OCI-LY7 (cell line): ENCODE results near the gene SLC1A3. TPM values are rescaled to one million over a fixed set of nuclear protein-coding genes. Genes with fewer than 3 reads are reported as not detected.

Experiments
- BruUV-seq: library from RNA; stranded (reverse); fragments of 400-500 nt; replicated peaks from 2 replicates; lab custom pipeline; 2021; lab: Mats Ljungman, UMichigan
- CTCF ChIA-PET: fragments of 300-600 bp; sonication (Branson Sonifier 250); formaldehyde crosslinking; loops from one replicate; lab custom pipeline; 2022; ENCODE audit warnings: antibody characterized with exemption; ENCODE audit not compliant: unreplicated experiment; lab: Charles Lee
- POLR2A ChIA-PET: fragments of 300-600 bp; sonication (Branson Sonifier 250); formaldehyde crosslinking; loops from one replicate; lab custom pipeline; 2022; ENCODE audit warnings: antibody characterized with exemption; lab: Charles Lee
- DNase-seq: peaks from one replicate; pipeline ENCODE4 v3.0.0-alpha.2; 2015; ENCODE audit warnings: low spot score
- H2AFZ ChIP-seq: fragments of 200-600 bp; sonication (generic), shearing (Covaris generic); 2 replicates; pipeline ENCODE4 v1.6.1; 2014; ENCODE audit warnings: mild to moderate bottlenecking, antibody characterized with exemption, low read length, moderate library complexity
- H3K27ac ChIP-seq: fragments of 200-600 bp; sonication (generic); 2 replicates; pipeline ENCODE4 v1.5.1; 2014; ENCODE audit warnings: mixed run types, low read depth, mild to moderate bottlenecking, moderate library complexity, low read length, inconsistent platforms; ENCODE audit not compliant: poor library complexity, severe bottlenecking
- H3K36me3 ChIP-seq: fragments of 200-600 bp; sonication (generic); 2 replicates; pipeline ENCODE4 v1.6.1; 2014; ENCODE audit warnings: mild to moderate bottlenecking, antibody characterized with exemption, low read length, moderate library complexity, mixed read lengths; ENCODE audit not compliant: insufficient read depth
- H3K4me1 ChIP-seq: fragments of 200-600 bp; sonication (generic); 2 replicates; pipeline ENCODE4 v1.5.1; 2014; ENCODE audit warnings: mild to moderate bottlenecking, low read length; ENCODE audit not compliant: insufficient read depth, poor library complexity, severe bottlenecking
- H3K4me2 ChIP-seq: fragments of 200-600 bp; sonication (generic); 2 replicates; pipeline ENCODE4 v1.6.1; 2014; ENCODE audit warnings: mild to moderate bottlenecking, low read length
- H3K4me3 ChIP-seq: fragments of 200-600 bp; sonication (generic); 2 replicates; pipeline ENCODE4 v1.5.1; 2014; ENCODE audit warnings: mild to moderate bottlenecking, low read depth, low read length; ENCODE audit not compliant: poor library complexity, severe bottlenecking
- H3K79me2 ChIP-seq: fragments of 200-600 bp; sonication (generic); 2 replicates; pipeline ENCODE4 v1.6.1; 2016; ENCODE audit warnings: low read depth, mild to moderate bottlenecking, low read length, moderate library complexity, mixed read lengths; ENCODE audit not compliant: insufficient read depth
- H3K9me2 ChIP-seq: fragments of 200-600 bp; sonication (generic); 2 replicates; pipeline ENCODE4 v1.6.1; 2016; ENCODE audit warnings: mild to moderate bottlenecking, low read length, mixed read lengths; ENCODE audit not compliant: insufficient read depth
- H3K9me3 ChIP-seq: fragments of 200-600 bp; sonication (generic); 2 replicates; pipeline ENCODE4 v1.6.1; 2014; ENCODE audit warnings: mild to moderate bottlenecking, mixed run types, low read length, mixed read lengths
- H4K20me1 ChIP-seq: fragments of 200-600 bp; sonication (generic); 2 replicates; pipeline ENCODE4 v1.6.1; 2014; ENCODE audit warnings: mild to moderate bottlenecking, antibody characterized with exemption, low read length, moderate library complexity, mixed read lengths; ENCODE audit not compliant: insufficient read depth
- EZH2phosphoT487 ChIP-seq: fragments of 200-600 bp; sonication (generic); IDR thresholded peaks from 2 replicates; pipeline ENCODE4 v1.6.1; 2018; ENCODE audit warnings: low read depth, borderline replicate concordance, mild to moderate bottlenecking, mixed run types, antibody characterized with exemption, low read length, moderate library complexity, mixed read lengths
- intact Hi-C: fragments of 100-400 bp; cut with micrococcal nuclease; formaldehyde crosslinking; loops from one replicate; pipeline ENCODE4 v1.10.0; 2022; ENCODE audit not compliant: unreplicated experiment
- total RNA-seq, 2 experiments: library from RNA; depleted of rRNA in 1 of 2; stranded (reverse); fragments of >200 nt in 1 of 2; shearing (Covaris generic) in 1 of 2; gene quantifications; 2 replicates each; pipeline ENCODE4 v1.2.3, GENCODE V29; 2014 to 2022
- TF ChIP-seq, protein P1 (sequence below): fragments of 200-600 bp; sonication (generic); conservative IDR thresholded peaks from 2 replicates; pipeline ENCODE4 v1.5.1; 2014; ENCODE audit warnings: mild to moderate bottlenecking, antibody characterized with exemption, low read length, moderate library complexity, mixed read lengths

SLC1A3 gene
- total RNA-seq, 2 experiments from 2014 or later, result not detected

GRCh38 chr5:36571401-36572042 lies 34.9 kb upstream of the SLC1A3 start:
- Histone ChIP-seq H3K4me3 (no peak overlapping the region), H2AFZ (no peak overlapping the region), H3K36me3 (no peaks in the 10 kb centered on the region), H3K79me2 (no peaks in the 10 kb centered on the region), H3K9me2 (no peaks in the 10 kb centered on the region), H3K9me3 (no peaks in the 10 kb centered on the region), H3K4me2 (no peak overlapping the region), H3K4me1 (no peaks in the 10 kb centered on the region), H3K27ac (no peak overlapping the region), H4K20me1 (no peaks in the 10 kb centered on the region)
- TF ChIP-seq, protein P1, sequence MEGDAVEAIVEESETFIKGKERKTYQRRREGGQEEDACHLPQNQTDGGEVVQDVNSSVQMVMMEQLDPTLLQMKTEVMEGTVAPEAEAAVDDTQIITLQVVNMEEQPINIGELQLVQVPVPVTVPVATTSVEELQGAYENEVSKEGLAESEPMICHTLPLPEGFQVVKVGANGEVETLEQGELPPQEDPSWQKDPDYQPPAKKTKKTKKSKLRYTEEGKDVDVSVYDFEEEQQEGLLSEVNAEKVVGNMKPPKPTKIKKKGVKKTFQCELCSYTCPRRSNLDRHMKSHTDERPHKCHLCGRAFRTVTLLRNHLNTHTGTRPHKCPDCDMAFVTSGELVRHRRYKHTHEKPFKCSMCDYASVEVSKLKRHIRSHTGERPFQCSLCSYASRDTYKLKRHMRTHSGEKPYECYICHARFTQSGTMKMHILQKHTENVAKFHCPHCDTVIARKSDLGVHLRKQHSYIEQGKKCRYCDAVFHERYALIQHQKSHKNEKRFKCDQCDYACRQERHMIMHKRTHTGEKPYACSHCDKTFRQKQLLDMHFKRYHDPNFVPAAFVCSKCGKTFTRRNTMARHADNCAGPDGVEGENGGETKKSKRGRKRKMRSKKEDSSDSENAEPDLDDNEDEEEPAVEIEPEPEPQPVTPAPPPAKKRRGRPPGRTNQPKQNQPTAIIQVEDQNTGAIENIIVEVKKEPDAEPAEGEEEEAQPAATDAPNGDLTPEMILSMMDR, result no peak
- no peak for TF ChIP-seq EZH2phosphoT487
- POLR2A ChIA-PET, result interaction anchor here (0.6 to 0.7 kb wide), 2 partner anchors 18 to 77 kb away, joined by 3 read pairs; no protein-coding TSS in a partner anchor
- CTCF ChIA-PET, result no interaction called here
- intact Hi-C loops, result no loop called here
- no TSS peak for BruUV-seq
- no peak for DNase-seq

GRCh38 chr5:36573438-36573837 lies 33.0 kb upstream of the SLC1A3 start:
- Histone ChIP-seq H3K27ac (no peak overlapping the region), H3K79me2 (no peaks in the 10 kb centered on the region), H3K4me2 (no peak overlapping the region), H3K4me3 (no peak overlapping the region), H3K4me1 (no peaks in the 10 kb centered on the region), H3K36me3 (no peaks in the 10 kb centered on the region), H4K20me1 (no peaks in the 10 kb centered on the region), H2AFZ (no peak overlapping the region), H3K9me2 (no peaks in the 10 kb centered on the region), H3K9me3 (no peaks in the 10 kb centered on the region)
- no peak for TF ChIP-seq EZH2phosphoT487
- TF ChIP-seq, protein P1, result no peak
- intact Hi-C loops, result no loop called here
- no peak for DNase-seq
- ChIA-PET CTCF (no interaction called here), POLR2A (interaction anchor here (0.7 kb wide), 1 partner anchor 106 kb away, joined by 3 read pairs; no protein-coding TSS in a partner anchor)
- BruUV-seq, result no TSS peak

- no peak overlapping the region for H3K4me3 ChIP-seq
- no peaks in the 10 kb centered on the region for H4K20me1 ChIP-seq
- H3K9me3 ChIP-seq, result no peaks in the 10 kb centered on the region
- H3K9me2 ChIP-seq, result no peaks in the 10 kb centered on the region
- TF ChIP-seq EZH2phosphoT487, result no peak
- TF ChIP-seq, protein P1, result no peak
- no peaks in the 10 kb centered on the region for H3K4me1 ChIP-seq
- no peak for DNase-seq
- no peaks in the 10 kb centered on the region for H3K79me2 ChIP-seq
- ChIA-PET CTCF (no interaction called here), POLR2A (interaction anchor here (0.6 to 0.9 kb wide), 2 partner anchors 16 to 49 kb away, joined by 3 read pairs; no protein-coding TSS in a partner anchor)
- BruUV-seq, result no TSS peak
- no peaks in the 10 kb centered on the region for H3K36me3 ChIP-seq
- no peak overlapping the region for H3K4me2 ChIP-seq
- intact Hi-C loops, result no loop called here
- H2AFZ ChIP-seq, result no peak overlapping the region
- H3K27ac ChIP-seq, result no peak overlapping the region
Measured at GRCh38 chr5:36575361-36575781, 31.0 kb upstream of the SLC1A3 start.
